GM12892 (cell line): ENCODE measurements around the gene KIF6.
"Not testable (repeated sequence)": the region's sequence is repeated elsewhere in the genome, so short reads cannot be mapped to it uniquely, and the experiment has no call there.

Experiments
- DNase-seq: peaks from one replicate; pipeline ENCODE4 v3.0.0; 2011; ENCODE audit not compliant: insufficient read length
- FAIRE-seq: peaks from 2 replicates; lab custom pipeline; 2011; peaks lifted over from hg19 to GRCh38; lab: Jason Lieb, UNC
- POLR2A ChIP-seq: IDR thresholded peaks from 2 replicates; pipeline ENCODE4 v1.6.1; 2011; ENCODE audit warnings: low read depth, low read length, control low read depth
- POLR2AphosphoS5 ChIP-seq: IDR thresholded peaks from 2 replicates; pipeline ENCODE4 v1.6.1; 2011; ENCODE audit warnings: low read depth, low read length, control low read depth
- TAF1 ChIP-seq: IDR thresholded peaks from 2 replicates; pipeline ENCODE4 v1.6.1; 2011; ENCODE audit warnings: low read depth, mild to moderate bottlenecking, control low read depth, low read length, borderline replicate concordance

KIF6 gene

GRCh38 chr6:39684790-39685488, 40.3 kb downstream of the KIF6 start:
- DNase-seq, result no peak
- FAIRE-seq, result no peak
- TF ChIP-seq POLR2AphosphoS5 (no peak), POLR2A (no peak), TAF1 (no peak)

DNA sequence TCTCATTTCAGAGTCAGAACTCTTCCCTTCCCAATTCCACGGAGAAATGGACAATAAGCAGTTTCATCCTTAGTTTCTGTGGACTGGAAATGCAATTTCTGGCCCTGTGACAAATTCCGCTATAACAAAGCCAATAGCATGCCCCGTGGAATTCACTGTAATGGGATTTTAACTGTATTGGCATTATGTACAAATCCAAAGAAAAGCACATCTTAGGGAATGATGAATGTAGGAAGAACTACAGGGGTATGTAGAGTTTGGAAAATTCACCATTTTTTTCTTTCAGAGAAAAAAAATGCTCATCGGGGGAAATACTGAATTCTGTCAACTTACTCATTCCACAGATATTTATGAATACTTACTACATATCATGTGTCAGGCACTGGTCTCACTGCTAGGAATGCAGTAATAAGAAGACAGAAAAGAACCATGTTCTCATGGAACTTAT, 43.5 kb downstream of the KIF6 start:
- no peak for DNase-seq
- TF ChIP-seq TAF1 (no peak), POLR2A (no peak), POLR2AphosphoS5 (no peak)
- peak; percentile 14 for FAIRE-seq

- DNase-seq (no peak), FAIRE-seq (no peak)
- TF ChIP-seq POLR2AphosphoS5, result no peak
- no peak for TF ChIP-seq POLR2A
- TF ChIP-seq TAF1, result no peak
Observed at GRCh38 chr6:39678914-39679313, 46.3 kb downstream of the KIF6 start.

DNA sequence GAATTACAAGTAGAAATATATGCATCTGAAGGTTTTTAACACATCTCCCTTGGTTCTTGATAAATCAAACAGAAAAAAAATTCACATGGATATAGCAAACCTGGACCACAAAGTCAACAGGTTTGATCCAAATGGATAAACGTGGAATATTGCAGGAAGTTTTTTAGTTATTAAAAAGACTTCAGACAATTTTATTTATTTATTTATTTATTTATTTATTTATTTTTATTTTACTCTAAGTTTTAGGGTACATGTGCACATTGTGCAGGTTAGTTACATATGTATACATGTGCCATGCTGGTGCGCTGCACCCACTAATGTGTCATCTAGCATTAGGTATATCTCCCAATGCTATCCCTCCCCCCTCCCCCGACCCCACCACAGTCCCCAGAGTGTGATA, 47.9 kb downstream of the KIF6 start:
- not testable (repeated sequence) for FAIRE-seq, DNase-seq

GRCh38 chr6:39670519-39670918, 54.7 kb downstream of the KIF6 start:
- DNase-seq (no peak), FAIRE-seq (no peak)
- TF ChIP-seq TAF1 (no peak), POLR2A (no peak), POLR2AphosphoS5 (no peak)

- TF ChIP-seq POLR2AphosphoS5 (no peak), TAF1 (no peak), POLR2A (no peak)
- FAIRE-seq (no peak), DNase-seq (no peak)
Observed at GRCh38 chr6:39669973-39670342, 55.2 kb downstream of the KIF6 start.

GRCh38 chr6:39669207-39669972, 55.8 kb downstream of the KIF6 start:
- DNase-seq (no peak), FAIRE-seq (no peak)
- TF ChIP-seq POLR2A, result no peak
- TF ChIP-seq POLR2AphosphoS5, result no peak
- no peak for TF ChIP-seq TAF1

- DNase-seq (no peak), FAIRE-seq (no peak)
- TF ChIP-seq TAF1 (no peak), POLR2AphosphoS5 (no peak), POLR2A (no peak)
Observed at GRCh38 chr6:39666706-39667489, 58.3 kb downstream of the KIF6 start.

GRCh38 chr6:39665861-39666260, 59.3 kb downstream of the KIF6 start:
- DNase-seq (no peak), FAIRE-seq (no peak)
- TF ChIP-seq TAF1 (no peak), POLR2A (no peak), POLR2AphosphoS5 (no peak)

DNA sequence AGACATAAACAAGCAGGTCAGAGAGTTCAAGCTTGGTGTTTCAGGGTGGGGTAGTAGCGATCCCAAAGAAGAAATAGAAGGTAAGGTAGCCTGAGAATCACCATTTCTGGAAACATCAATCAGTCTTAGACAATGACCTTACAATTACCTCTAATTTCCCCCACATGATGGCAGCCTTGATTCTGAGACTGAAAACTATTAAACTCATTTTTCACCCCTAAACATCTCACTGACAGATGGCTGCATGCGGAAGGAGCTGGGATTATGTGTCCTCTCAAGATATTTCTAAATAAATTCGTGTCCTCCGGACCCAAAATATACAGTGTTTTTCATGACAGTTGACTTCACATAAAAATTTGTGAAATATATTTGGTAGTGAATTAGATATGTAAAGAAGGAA, 61.0 kb downstream of the KIF6 start:
- FAIRE-seq, result no peak
- DNase-seq, result no peak
- TF ChIP-seq TAF1 (no peak), POLR2A (no peak), POLR2AphosphoS5 (no peak)

GRCh38 chr6:39657355-39658135, 67.7 kb downstream of the KIF6 start:
- DNase-seq (no peak), FAIRE-seq (no peak)

More at GRCh38 chr6:39657355-39658135, 67.7 kb downstream of the KIF6 start:
- TF ChIP-seq POLR2A (no peak), TAF1 (no peak), POLR2AphosphoS5 (no peak)
